Measurements from ENCODE around the gene TAS1R1.

Gene TAS1R1

DNA sequence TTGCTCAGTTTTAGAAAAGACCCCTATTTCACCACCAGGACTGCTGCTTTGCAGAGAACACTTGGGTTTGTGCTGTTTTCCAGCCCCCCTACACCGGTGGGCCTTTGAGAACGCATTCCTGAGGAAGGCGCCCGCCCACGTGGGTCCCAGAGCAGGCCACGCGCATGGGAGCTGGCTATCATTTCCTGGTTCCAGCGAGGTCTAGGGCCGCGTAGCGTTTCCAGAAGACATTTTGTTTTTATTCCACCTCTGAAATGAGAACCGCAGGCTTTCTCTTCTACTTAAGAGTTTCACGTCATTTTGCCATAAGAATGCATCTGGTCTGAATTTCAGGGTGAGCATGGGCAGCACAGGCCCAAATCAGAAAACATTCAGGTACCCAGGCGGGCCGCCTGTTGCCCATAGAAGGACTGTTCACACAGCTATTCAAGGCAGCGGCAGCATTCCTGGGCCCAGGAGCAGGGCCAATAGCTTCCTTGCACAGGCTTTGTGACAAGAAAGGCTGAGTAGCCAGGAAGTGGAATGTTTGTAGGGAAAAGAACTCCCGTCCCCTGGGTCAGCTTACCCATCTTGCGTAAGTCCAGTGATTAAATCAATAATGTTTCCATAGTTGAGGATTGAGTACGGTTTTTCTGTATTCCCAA is 48.9 kb downstream of the TAS1R1 start:
- no peak for DNase-seq (ENCODE audit: low read depth in 2 of 2)

DNA sequence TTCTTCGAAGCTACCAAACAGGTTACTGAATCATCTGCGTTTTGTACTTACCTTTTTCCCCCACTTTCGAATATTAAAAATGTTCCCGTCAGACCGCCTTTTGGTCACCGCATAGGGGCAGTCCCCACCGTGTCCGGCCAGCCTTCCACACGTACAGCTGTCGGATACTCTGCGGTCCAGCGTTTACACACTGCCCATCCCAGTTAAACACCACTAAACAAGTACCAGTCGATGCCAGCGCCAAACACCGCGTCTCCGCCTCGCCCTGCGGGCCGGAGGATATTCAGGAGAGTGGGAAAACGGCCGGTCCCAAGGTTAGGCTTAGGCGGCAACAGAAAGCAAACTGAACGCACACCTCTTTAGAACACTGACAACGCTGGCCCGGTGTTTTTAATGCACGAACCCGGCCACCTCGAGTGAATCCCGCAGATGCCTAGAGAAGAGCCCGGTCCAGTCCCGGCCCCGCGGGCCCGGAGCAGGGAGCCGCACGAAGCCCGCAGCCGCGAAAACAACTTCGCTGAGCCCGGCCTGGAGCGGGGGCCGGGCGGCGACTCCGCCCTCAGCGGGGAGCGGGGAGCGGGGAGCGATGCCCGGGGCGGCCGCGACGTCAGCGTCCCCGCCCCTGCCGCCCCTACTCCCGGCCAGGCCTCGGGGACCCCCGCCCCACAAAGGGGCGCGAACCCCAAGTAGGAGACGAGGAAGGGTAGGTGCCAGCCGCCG is 57.7 kb downstream of the TAS1R1 start:
- no peak for DNase-seq (ENCODE audit: low read depth in 2 of 2)

DNA sequence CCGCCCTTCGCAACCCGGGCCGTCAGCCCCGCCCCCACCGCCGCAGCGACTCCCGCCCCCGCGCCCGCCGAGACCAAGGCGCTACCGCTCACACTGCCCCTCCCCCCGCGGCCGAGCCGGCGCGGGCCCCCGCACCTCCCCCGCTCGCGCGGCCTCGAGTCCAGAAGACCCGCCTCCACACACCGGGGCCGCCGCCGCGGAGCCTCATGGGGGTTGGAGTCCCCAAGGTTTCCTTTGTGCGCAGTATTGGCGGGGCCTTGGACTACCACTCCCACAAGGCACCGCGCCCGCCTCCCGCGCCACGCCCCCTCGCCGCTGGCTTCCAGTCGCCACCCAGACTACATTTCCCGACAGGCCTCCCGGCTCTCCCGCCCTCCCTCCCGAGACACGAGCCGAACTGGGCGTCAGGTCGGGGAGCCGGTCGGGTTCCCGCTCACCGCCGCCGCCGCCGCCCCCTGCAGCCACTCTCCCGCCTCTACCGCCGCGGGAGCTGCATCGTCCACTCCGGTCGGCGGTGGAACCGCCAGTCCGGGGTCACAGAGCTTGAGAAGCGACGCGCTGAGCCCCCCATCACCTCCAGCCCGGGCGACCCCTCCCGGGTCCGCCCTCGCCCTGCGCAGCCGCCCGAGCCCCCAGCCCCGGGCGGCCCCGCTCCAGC is 58.4 kb downstream of the TAS1R1 start, which contains the start of gene PHF13:
PHF13 (plus strand) TSS at position 371 of the 658 bp plus-strand sequence. CDS start 336 bp downstream, outside the sequence.
- DNase-seq (ENCODE audit: low read depth in 2 of 2): peak; percentile 98 to 99

DNA sequence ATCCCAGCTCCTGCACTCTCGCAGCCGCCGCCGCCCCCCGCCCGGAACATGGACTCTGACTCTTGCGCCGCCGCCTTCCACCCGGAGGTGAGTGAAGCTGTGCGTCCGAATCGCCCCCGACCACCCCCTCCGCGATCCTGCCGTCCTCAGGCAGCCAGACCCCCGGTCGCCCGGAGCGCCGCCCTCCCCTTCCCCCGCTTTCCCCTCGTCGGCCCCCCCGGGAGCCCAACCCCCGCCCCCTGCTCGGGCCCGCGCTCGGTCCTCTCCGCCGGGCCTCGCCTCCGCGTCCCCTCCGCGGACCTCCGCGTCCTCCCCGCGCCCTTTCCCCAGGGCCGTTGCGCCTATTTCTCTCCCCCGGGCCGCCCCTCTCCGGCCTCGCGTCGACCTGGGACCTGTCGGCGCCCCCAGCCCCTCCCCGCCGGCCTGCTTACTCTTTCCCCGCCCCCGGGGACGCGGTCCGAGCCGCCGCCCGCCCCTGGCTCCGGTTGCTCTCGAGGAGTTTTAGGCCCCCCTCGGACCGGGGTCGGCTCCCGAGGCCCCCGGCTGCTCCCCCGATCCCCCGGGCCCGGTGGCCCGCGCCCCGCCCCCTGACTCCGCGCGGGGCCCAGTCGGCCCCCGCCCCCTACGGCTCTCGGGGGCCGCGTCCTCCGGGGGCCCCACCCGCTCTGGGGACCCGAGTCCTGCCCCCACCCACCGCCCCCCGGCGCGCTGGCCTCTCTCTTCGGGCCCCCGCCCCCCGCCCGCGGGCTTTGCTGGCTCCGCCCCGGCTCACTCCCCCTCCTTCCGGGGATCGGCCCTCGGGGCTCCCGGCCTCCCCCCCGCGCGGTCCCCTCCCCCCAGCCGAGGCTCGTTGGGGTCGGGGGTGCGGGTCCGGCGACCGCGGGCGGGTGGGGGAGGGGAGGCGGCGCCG is 59.2 kb downstream of the TAS1R1 start:
- peak in 1 of 2 donors; percentile 12 for DNase-seq (ENCODE audit: low read depth in 2 of 2)

DNA sequence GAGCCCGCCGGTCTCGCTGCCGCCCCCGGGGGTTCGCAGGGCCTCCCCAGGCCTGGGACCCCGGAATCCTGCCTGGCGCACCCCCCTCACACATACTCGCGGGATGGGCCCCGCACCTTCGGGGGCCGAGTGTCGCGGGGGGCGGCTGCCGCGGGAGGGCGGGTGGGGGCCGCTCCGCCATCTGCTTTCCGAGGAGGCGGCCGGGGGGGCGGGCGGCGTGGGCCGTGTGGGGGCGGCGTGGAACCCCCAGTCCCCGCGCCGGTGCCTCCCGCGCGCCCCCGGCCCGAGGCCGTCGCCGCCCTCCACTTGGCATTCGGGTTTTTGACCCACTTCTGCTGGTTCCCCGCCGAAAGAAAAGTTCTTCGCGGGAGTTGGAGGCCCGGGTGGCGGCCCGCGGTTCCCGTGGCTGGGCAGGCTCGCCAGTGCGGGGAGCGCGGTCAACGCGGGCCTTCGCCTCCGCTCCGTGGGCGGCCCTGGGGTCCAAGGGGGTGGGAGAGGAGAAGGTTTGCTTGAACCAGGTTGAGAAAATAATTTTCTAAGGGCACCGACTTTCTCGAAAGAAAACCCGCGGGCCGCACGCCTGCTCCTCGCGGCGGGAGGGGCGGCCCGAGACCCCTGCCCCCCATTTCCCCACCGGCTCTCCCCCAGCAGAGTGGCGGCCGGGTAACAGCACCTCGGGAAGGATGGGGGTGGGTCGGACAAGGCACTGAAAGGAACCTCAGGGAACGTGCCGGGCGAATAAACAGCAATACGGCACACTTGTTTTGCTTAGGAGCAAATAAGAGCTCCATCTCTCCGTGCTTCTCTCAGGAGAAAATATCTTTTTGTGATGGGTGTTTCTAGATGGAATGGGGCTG is 60.0 kb downstream of the TAS1R1 start:
- no peak for DNase-seq (ENCODE audit: low read depth in 2 of 2)

DNA sequence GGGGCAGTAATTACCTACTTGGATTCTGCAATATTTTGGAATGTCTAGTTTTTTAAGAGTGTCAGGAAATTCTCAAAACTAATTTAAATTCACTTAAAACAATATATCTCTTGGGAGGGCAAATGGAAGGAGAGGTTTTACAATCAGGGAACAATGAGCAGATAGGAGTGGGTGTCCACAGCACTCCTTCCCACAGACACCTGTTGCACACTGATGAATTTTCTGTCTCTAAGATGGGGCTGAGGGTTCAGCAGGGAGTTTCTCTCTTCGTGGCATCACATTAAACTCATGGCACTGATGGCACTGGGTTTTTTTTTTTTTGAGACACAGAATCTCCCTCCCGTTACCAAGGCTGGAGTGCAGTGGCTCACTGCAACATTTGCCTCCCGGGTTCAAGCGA is 63.9 kb downstream of the TAS1R1 start:
- DNase-seq (ENCODE audit: low read depth in 2 of 2): no peak

DNA sequence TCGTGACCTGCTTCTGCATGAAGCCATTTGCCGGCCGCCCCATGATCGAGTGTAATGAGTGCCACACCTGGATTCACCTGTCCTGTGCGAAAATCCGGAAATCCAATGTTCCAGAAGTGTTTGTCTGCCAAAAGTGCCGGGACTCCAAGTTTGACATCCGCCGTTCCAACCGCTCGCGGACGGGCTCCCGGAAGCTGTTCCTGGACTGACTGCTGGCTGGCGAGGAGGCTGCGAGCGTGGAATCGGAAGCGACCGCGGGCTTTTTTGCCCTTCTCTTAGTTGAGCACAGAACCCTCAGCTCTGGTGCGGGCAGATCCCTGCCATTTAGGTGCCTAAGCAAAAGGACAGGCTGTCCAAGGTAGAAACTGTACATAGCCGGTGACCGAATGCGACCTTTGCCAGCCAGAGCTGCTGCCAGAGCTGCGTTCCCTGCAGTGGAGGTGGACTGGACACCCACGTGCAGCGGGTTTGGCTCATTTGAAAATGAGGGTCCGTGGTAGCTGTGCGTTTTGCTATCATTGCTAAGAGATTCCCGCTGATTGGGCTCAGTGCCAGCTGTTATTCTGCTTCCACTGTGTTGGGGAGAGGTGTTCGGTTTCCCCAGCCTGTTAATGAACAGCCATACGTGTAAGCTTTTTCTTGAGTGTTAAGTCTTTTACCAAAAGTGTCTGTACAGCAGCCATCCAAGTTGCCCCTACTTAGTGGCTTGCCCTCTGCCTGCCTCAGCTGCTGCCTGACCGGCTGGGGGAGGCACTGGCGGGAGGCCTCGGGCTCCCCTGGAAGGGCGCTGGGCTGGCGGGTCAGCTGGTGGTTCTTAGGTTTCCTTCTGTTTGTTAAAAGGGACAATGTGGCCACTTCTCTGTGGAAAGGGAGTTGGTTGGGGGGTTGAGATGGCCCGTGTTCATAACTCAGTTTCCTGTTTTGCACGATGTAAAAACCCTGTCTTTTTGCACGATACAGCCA is 66.6 kb downstream of the TAS1R1 start:
- DNase-seq (ENCODE audit: low read depth in 2 of 2): no peak

DNA sequence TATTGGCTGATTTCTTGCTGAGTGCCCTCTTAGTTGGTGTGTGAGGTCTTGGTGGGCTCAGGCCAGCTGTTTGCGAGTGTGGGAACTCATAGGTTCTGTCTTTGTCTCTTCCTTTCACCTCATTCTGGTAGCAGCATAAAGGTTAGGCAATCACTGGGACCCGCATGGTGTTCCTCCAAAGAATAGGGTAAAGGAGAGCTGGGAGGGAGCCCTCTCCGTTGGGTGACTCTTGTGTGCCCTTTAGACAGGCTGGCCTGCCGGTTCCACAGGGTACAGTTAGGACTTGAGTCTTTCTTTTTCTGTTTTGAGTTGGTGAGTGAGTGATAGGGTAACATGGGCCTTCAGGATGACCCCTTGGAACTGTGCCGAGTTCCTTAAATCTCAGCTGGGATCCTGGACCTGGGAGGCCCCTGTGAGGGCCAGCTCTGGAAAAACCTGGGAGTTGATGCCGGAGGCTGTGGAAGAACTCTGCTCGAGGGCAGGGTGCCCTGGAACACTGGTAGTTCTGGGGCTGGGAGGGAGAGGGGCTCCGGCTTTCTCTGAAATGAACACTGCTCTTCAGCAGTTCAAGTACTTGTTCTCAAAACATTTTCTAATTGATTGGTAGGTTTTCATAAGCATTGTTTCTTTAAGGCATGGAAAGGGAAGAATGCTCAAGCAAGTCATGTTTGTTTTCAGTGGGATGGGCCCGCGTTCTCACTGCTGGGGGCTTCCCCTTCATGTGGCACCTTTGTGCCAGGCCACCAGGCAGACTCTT is 67.5 kb downstream of the TAS1R1 start:
- DNase-seq (ENCODE audit: low read depth in 2 of 2): no peak

DNA sequence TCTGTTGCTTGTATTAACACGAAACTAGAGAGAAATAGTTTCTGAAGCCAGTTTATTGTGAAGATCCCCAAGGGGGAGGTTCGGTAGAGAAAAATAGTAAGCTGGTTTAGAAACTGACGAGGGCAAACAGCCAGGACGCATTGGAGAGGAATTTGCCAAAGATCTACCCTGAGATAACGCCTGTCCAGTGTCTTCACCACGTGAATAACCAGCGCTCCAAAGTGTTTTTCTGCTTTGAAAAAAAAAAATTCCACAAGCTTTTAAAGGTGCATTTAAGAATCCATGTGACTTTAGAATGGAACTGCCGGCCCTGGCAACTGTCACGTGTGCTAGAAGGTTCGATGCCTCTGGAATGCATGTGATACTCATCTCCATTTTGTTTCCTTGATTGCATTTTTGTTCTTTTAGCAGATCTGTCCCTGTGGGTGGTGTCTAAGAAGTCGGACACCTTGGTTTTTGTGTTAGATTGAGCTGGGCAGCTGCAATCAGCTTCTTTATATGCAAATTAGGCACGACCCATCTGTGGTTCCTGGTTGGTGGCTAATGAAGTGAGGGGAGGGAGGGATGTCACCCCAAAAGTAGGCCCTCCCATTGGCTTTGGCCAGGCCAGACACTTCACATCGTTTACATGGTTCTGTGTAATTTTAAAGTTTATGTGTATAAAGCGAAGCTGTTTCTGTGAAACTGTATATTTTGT is 68.3 kb downstream of the TAS1R1 start:
- DNase-seq (ENCODE audit: low read depth in 2 of 2): no peak

DNA sequence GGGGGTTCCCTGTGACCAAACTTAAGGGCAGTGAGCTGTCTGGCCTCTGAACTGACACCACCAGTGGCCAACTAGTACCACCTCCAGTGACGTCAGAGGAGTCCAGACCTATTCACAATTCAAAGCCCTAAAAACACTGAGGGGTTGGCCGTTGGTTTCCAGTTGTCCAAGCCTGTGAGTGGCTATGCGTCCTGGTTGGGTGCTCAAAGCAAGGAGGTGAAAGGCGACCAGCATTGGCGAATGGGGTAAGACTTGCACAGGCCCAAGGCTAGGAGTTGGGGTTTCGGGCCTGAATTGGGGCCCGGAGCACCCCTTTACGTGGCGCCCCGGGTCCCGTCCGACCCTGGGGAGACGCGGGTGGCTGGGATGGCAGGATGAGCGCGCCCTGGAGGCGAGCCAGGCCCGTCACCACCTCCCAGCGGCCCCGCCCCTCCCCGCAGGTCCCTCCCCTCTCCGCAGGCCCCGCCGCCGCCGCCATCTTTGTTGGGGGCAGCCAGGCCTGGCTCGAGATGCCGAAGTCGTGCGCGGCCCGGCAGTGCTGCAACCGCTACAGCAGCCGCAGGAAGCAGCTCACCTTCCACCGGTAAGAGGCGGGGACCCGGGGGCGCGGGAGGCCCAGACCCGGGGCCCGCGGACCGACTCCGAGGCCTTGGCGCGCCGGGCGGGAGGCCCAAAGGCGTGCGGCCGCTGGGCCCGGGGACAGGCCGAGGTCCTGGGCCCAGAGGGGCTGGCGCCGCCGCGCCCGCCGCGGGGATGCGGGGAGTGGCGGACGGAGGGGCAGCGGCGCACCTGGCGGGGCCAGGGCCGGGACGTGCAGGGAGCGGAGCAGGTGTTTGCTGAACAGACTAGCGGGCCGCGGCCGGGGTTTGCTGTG is 69.8 kb downstream of the TAS1R1 start, which contains the start of gene THAP3:
THAP3 (plus strand) TSS at position 159 of the 874 bp plus-strand sequence; CDS start at position 510, 351 bp downstream.
- peak; percentile 73 to 86 for DNase-seq (ENCODE audit: low read depth in 2 of 2)

DNA sequence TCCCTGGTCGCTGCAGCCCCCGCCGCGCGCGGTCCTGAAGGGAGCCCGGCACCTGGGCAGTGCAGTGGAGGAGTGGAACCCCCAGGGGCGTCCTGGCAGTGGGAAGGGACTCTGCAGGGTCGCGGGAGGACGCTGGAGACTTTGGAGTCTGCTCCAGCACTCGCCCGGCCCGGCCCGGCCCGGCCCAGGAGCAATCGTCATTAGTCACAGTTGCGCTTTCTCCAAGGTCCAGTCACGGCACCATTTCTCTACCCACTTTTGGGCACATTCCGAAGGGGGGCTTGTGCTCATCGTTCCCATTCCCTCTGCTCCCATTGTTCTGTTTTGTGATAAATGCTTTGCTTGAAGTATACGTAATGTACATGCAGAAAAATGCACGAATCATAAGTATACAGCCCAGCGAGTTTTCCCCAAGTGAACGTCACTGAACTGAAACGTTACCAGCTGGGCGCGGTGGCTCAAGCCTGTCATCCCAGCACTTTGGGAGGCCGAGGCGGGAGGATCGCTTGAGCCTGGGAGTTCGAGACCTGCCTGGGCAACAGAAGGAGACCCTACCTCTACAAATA is 70.6 kb downstream of the TAS1R1 start:
- no peak for DNase-seq (ENCODE audit: low read depth in 2 of 2)

DNA sequence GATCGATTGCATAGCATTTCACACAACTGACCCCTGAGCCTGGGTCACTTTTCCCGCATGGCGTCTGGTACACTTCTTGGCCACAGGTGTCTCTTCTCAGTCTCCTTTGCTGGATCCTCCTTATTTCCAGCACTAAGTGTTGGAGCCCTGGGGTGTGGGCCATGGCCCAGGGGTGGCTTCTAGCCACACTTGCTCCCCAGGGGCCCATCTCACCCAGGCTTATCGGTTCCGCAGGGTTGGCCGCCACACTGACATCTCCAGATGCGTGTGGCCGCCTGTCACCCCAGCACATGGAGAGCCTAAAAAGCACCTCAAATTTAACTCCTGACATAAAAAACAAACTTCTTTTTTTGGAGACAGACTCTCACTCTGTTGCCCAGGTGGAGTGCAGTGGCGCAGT is 71.9 kb downstream of the TAS1R1 start:
- DNase-seq (ENCODE audit: low read depth in 2 of 2): no peak

DNA sequence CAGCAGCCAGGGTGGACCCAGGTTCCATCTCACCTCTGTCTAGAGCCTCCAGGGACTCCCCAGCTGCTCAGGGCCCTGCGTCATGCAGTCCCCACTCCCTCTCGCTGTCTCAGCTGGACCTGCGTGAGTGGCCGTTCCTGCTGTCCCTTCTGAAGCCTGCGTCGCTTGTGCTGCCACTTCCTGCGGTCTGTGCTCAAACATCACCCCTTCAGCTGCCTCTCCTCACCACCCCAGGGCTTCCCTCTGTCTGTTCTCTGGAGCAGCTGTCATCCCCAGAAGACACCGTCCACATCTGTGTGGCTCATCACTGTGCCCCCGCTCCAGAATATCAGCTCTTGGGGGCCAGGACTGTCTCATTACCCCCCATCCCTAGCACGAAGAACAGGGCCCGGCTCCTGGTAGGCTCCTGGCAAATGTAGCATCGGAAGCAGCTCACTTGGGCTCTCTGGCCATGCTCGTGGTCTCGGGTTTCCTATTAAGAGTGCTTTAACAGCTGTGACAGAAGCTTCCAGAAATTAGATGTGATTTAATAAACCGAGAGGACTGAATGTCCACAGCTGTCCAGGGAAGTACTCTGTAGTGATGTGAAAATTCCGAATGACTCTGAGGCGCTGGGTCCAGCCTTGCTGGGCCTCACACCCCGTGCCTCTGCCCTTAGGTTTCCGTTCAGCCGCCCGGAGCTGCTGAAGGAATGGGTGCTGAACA is 72.9 kb downstream of the TAS1R1 start:
- no peak for DNase-seq (ENCODE audit: low read depth in 2 of 2)

DNA sequence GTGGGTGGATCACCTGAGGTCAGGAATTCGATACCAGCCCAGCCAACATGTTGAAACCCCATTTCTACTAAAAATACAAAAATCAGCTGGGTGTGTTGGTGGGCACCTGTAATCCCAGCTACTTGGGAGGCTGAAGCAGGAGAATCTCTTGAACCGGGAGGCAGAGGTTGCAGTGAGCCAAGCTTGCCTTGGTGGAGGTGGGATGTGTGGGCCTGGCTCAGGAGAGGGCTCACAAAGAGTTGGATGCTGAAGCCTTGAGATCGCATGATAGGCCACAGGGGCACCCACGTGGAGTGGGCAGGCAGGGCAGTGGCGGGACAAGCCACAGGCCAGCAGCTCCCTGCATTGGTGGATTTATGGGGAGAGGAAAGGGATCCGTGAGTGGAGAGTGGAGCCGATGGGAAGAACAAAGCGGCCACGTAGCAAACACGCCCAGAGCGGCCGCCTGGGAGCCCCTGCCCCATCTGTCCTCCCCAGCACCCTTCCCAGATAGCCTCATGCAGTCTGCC is 73.9 kb downstream of the TAS1R1 start:
- no peak for DNase-seq (ENCODE audit: low read depth in 2 of 2)

Measured in stimulated activated CD8-positive, alpha-beta memory T cell treated with anti-CD3 and anti-CD28 coated beads, Interleukin-2, amount 100 ng/mL, for 1 hour (primary cell).